ENCODE results near the gene RNU6-1. TPM values are rescaled to one million over a fixed set of nuclear protein-coding genes. Genes with fewer than 3 reads are reported as not detected.

Gene RNU6-1
- total and polyA plus RNA-seq, 2 donors (not counting 3 experiments of a cell fraction or from before 2014, with no cell fraction given) = not detected

DNA sequence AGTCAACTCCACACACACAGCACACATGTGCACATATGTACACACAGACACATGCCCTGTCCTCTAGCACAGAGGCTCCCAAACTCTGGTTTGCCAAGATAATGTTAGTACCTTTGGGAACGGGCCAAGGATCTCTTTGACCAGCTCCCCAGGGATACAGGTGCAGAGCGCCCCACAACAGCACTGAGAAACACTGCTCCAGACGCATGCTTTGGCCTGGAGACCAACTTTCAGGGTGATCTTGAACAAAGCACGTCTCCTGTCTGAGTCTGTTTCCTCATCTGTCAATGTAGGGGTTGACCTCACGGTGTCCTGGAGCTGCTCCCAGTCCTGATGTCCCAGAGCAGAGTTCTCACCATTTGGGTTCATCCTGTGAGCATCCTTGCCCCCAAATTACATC is 30.4 kb downstream of the RNU6-1 start:
- no TSS peak for BruUV-seq (replicated peaks)
- intact Hi-C loops (cut with micrococcal nuclease) = no loop called here
- no peak overlapping the region for H3K4me2 ChIP-seq (ENCODE audit: insufficient read depth, low read length)
- no peak overlapping the region for H3K9ac ChIP-seq (replicated peaks; ENCODE audit: extremely low read depth, insufficient read depth, low read length)
- FAIRE-seq = no peak
- H2AFZ ChIP-seq (ENCODE audit: low read depth, low read length) = no peak overlapping the region
- no peaks in the 10 kb centered on the region for H3K9me1 ChIP-seq (replicated peaks; ENCODE audit: control insufficient read depth, extremely low read depth, insufficient read depth, low read length)
- DNase-seq (ENCODE audit: low read depth, low spot score) = no peak
- ChIA-PET POLR2A (no interaction called here), CTCF (interaction anchor here (1.7 kb wide), 1 partner anchor 340 kb away, joined by 3 read pairs; no protein-coding TSS in a partner anchor)
- no peak overlapping the region for H3K27ac ChIP-seq (ENCODE audit: insufficient read depth, low read depth, low read length)
- no peak overlapping the region for H3K4me3 ChIP-seq (replicated peaks in 1 of 3; ENCODE audit: insufficient read depth in 1 of 3, low read depth in 1 of 3, low read length in 3 of 3)
- no peaks in the 10 kb centered on the region for H3K79me2 ChIP-seq (ENCODE audit: control insufficient read depth, insufficient read depth, low read length)
- no peaks in the 10 kb centered on the region for H4K20me1 ChIP-seq (replicated peaks; ENCODE audit: control insufficient read depth, extremely low read depth, insufficient read depth, low read length)
- dilution Hi-C loops (cut with MboI; ENCODE audit: extremely low pct_ligation_motif_present, low sequenced_read_pairs) = no loop called here
- H3K9me3 ChIP-seq (replicated peaks; ENCODE audit: control insufficient read depth, insufficient read depth, low read length) = no peaks in the 10 kb centered on the region
- TF ChIP-seq JUN (IDR thresholded peaks at IDR 0.05; ENCODE audit: borderline replicate concordance, insufficient read depth, insufficient read length, low read depth) (no peak), GATA2 (IDR thresholded peaks at IDR 0.05; ENCODE audit: insufficient read depth, insufficient read length, low read depth, low read length) (no peak), FOS (IDR thresholded peaks at IDR 0.05; ENCODE audit: borderline replicate concordance, insufficient read depth, low read length) (no peak), MYC (IDR thresholded peaks at IDR 0.05; ENCODE audit: low read depth, low read length) (no peak), POLR2AphosphoS5 (IDR thresholded peaks at IDR 0.05; ENCODE audit: insufficient read depth, low read depth, low read length) (no peak), EZH2 (IDR thresholded peaks at IDR 0.05; ENCODE audit: borderline replicate concordance, low read depth, low read length, severe bottlenecking) (no peak), POLR2A (IDR thresholded peaks at IDR 0.05; ENCODE audit: low read depth, low read length) (no peak)
- TF ChIP-seq, protein P1, sequence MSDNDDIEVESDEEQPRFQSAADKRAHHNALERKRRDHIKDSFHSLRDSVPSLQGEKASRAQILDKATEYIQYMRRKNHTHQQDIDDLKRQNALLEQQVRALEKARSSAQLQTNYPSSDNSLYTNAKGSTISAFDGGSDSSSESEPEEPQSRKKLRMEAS (IDR thresholded peaks at IDR 0.05; ENCODE audit: insufficient read depth, insufficient read length) = no peak
- TF ChIP-seq, protein P2, sequence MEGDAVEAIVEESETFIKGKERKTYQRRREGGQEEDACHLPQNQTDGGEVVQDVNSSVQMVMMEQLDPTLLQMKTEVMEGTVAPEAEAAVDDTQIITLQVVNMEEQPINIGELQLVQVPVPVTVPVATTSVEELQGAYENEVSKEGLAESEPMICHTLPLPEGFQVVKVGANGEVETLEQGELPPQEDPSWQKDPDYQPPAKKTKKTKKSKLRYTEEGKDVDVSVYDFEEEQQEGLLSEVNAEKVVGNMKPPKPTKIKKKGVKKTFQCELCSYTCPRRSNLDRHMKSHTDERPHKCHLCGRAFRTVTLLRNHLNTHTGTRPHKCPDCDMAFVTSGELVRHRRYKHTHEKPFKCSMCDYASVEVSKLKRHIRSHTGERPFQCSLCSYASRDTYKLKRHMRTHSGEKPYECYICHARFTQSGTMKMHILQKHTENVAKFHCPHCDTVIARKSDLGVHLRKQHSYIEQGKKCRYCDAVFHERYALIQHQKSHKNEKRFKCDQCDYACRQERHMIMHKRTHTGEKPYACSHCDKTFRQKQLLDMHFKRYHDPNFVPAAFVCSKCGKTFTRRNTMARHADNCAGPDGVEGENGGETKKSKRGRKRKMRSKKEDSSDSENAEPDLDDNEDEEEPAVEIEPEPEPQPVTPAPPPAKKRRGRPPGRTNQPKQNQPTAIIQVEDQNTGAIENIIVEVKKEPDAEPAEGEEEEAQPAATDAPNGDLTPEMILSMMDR (IDR thresholded peaks at IDR 0.05; ENCODE audit: extremely low read depth in 1 of 2, insufficient read depth in 1 of 2, low read depth in 1 of 2, low read length in 2 of 2) = no peak
- no peaks in the 10 kb centered on the region for H3K4me1 ChIP-seq (ENCODE audit: control insufficient read depth, extremely low read depth, insufficient read depth, low read length)
- no peaks in the 10 kb centered on the region for H3K36me3 ChIP-seq (ENCODE audit: control insufficient read depth in 2 of 2, extremely low read depth in 1 of 2, insufficient read depth in 2 of 2, low read length in 2 of 2)
- H3K27me3 ChIP-seq (ENCODE audit: control insufficient read depth in 2 of 2, insufficient read depth in 2 of 2, low read length in 2 of 2) = peaks cover 0 to 2% of the 10 kb centered on the region in 2 experiments

Measured in endothelial cell of umbilical vein (primary cell).